ENCODE data around the gene LDLR.

DNA sequence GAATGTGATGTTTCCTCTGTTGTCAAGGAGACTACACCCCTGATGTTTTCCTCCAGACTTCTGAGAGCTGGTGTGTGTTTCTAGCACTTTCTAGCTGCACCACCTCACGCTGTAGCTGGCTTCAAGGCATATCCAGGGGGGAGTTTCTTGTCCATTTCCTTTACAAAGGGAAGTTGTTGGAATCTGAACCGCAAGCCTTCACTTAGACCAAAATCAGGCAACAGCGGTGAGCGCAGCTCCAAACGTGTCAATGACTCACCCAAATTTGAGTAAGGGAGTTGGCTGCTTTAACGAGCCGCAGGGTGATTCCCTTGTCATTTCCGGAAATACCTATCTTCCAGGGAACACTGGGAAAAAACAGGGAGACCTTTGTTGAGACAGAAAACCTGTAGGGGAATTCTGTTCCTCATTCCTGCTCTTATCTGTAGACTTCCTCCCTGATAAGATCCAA, 2.5 kb downstream of the LDLR start:
- TF ChIP-seq POLR2A (IDR thresholded peaks at IDR 0.05; ENCODE audit: low read depth, low read length) (no peak), POLR2AphosphoS5 (IDR thresholded peaks at IDR 0.05; ENCODE audit: low read depth, low read length) (no peak), TAF1 (IDR thresholded peaks at IDR 0.05; ENCODE audit: borderline replicate concordance, low read depth, low read length) (no peak)
